ENCODE data around the gene SPATA6L.
"Not testable (repeated sequence)": the region's sequence is repeated elsewhere in the genome, so short reads cannot be mapped to it uniquely, and the experiment has no call there.

The SPATA6L gene

GRCh38 chr9:4661165-4661564, 5.1 kb downstream of the SPATA6L start:
- H3K27me3 ChIP-seq (replicated peaks; ENCODE audit: control insufficient read depth, insufficient read depth, low read length): no peaks in the 10 kb centered on the region

GRCh38 chr9:4660665-4661064, 5.6 kb downstream of the SPATA6L start:
- not testable (repeated sequence) for H3K9me3 ChIP-seq (ENCODE audit: control insufficient read depth, low read length); H3K27me3 ChIP-seq (replicated peaks; ENCODE audit: control insufficient read depth, insufficient read depth, low read length); H3K4me3 ChIP-seq (ENCODE audit: low read length); H3K36me3 ChIP-seq (ENCODE audit: control insufficient read depth, insufficient read depth, low read length, severe bottlenecking); H3K9ac ChIP-seq (ENCODE audit: low read length); DNase-seq (ENCODE audit: low read depth)
- peaks cover 34% of the 10 kb centered on the region for H3K4me1 ChIP-seq (ENCODE audit: control insufficient read depth, insufficient read depth, low read length)

More at GRCh38 chr9:4661165-4661564, 5.1 kb downstream of the SPATA6L start:
- DNase-seq (ENCODE audit: low read depth): peak; percentile 57
- H3K4me1 ChIP-seq (ENCODE audit: control insufficient read depth, insufficient read depth, low read length): peaks cover 39% of the 10 kb centered on the region
- H3K36me3 ChIP-seq (ENCODE audit: control insufficient read depth, insufficient read depth, low read length, severe bottlenecking): no peaks in the 10 kb centered on the region
- peak overlapping the region; percentile 83 for H3K4me3 ChIP-seq (ENCODE audit: low read length)
- H3K9me3 ChIP-seq (ENCODE audit: control insufficient read depth, low read length): no peaks in the 10 kb centered on the region
- H3K9ac ChIP-seq (ENCODE audit: low read length): peak overlapping the region; percentile 87

- DNase-seq (ENCODE audit: low read depth): no peak
- Histone ChIP-seq H3K9ac (ENCODE audit: low read length) (no peak overlapping the region), H3K9me3 (ENCODE audit: control insufficient read depth, low read length) (no peaks in the 10 kb centered on the region), H3K4me3 (ENCODE audit: low read length) (no peak overlapping the region), H3K36me3 (ENCODE audit: control insufficient read depth, insufficient read depth, low read length, severe bottlenecking) (no peaks in the 10 kb centered on the region), H3K27me3 (replicated peaks; ENCODE audit: control insufficient read depth, insufficient read depth, low read length) (no peaks in the 10 kb centered on the region), H3K4me1 (ENCODE audit: control insufficient read depth, insufficient read depth, low read length) (peaks cover 11% of the 10 kb centered on the region)
Measured at GRCh38 chr9:4657426-4658159, 8.7 kb downstream of the SPATA6L start.

- no peaks in the 10 kb centered on the region for H3K27me3 ChIP-seq (replicated peaks; ENCODE audit: control insufficient read depth, insufficient read depth, low read length)
- no peak for DNase-seq (ENCODE audit: low read depth)
- H3K36me3 ChIP-seq (ENCODE audit: control insufficient read depth, insufficient read depth, low read length, severe bottlenecking): no peaks in the 10 kb centered on the region
- no peak overlapping the region for H3K9ac ChIP-seq (ENCODE audit: low read length)
- H3K4me3 ChIP-seq (ENCODE audit: low read length): no peak overlapping the region
- H3K9me3 ChIP-seq (ENCODE audit: control insufficient read depth, low read length): no peaks in the 10 kb centered on the region
- peaks cover 7% of the 10 kb centered on the region for H3K4me1 ChIP-seq (ENCODE audit: control insufficient read depth, insufficient read depth, low read length)
Measured at GRCh38 chr9:4656621-4657020, 9.7 kb downstream of the SPATA6L start.

- H3K4me1 ChIP-seq (ENCODE audit: control insufficient read depth, insufficient read depth, low read length); H3K27me3 ChIP-seq (replicated peaks; ENCODE audit: control insufficient read depth, insufficient read depth, low read length); H3K9me3 ChIP-seq (ENCODE audit: control insufficient read depth, low read length); H3K9ac ChIP-seq (ENCODE audit: low read length); H3K36me3 ChIP-seq (ENCODE audit: control insufficient read depth, insufficient read depth, low read length, severe bottlenecking); DNase-seq (ENCODE audit: low read depth); H3K4me3 ChIP-seq (ENCODE audit: low read length): not testable (repeated sequence)
Measured at GRCh38 chr9:4656196-4656595, 10.1 kb downstream of the SPATA6L start.

- DNase-seq (ENCODE audit: low read depth): no peak
- Histone ChIP-seq H3K9me3 (ENCODE audit: control insufficient read depth, low read length) (no peaks in the 10 kb centered on the region), H3K4me1 (ENCODE audit: control insufficient read depth, insufficient read depth, low read length) (no peaks in the 10 kb centered on the region), H3K27me3 (replicated peaks; ENCODE audit: control insufficient read depth, insufficient read depth, low read length) (no peaks in the 10 kb centered on the region), H3K36me3 (ENCODE audit: control insufficient read depth, insufficient read depth, low read length, severe bottlenecking) (no peaks in the 10 kb centered on the region), H3K9ac (ENCODE audit: low read length) (no peak overlapping the region), H3K4me3 (ENCODE audit: low read length) (no peak overlapping the region)
Measured at GRCh38 chr9:4654538-4654937, 11.7 kb downstream of the SPATA6L start.

GRCh38 chr9:4654084-4654483, 12.2 kb downstream of the SPATA6L start:
- no peaks in the 10 kb centered on the region for H3K27me3 ChIP-seq (replicated peaks; ENCODE audit: control insufficient read depth, insufficient read depth, low read length)
- H3K9ac ChIP-seq (ENCODE audit: low read length): no peak overlapping the region
- no peak for DNase-seq (ENCODE audit: low read depth)
- H3K36me3 ChIP-seq (ENCODE audit: control insufficient read depth, insufficient read depth, low read length, severe bottlenecking): no peaks in the 10 kb centered on the region
- H3K4me1 ChIP-seq (ENCODE audit: control insufficient read depth, insufficient read depth, low read length): no peaks in the 10 kb centered on the region
- H3K9me3 ChIP-seq (ENCODE audit: control insufficient read depth, low read length): no peaks in the 10 kb centered on the region
- no peak overlapping the region for H3K4me3 ChIP-seq (ENCODE audit: low read length)

GRCh38 chr9:4642351-4642750, 23.9 kb downstream of the SPATA6L start:
- Histone ChIP-seq H3K36me3 (ENCODE audit: control insufficient read depth, insufficient read depth, low read length, severe bottlenecking) (no peaks in the 10 kb centered on the region), H3K9ac (ENCODE audit: low read length) (no peak overlapping the region), H3K9me3 (ENCODE audit: control insufficient read depth, low read length) (no peaks in the 10 kb centered on the region), H3K4me3 (ENCODE audit: low read length) (no peak overlapping the region), H3K4me1 (ENCODE audit: control insufficient read depth, insufficient read depth, low read length) (peaks cover 5% of the 10 kb centered on the region), H3K27me3 (replicated peaks; ENCODE audit: control insufficient read depth, insufficient read depth, low read length) (no peaks in the 10 kb centered on the region)
- no peak for DNase-seq (ENCODE audit: low read depth)

- H3K27me3 ChIP-seq (replicated peaks; ENCODE audit: control insufficient read depth, insufficient read depth, low read length): no peaks in the 10 kb centered on the region
- peaks cover 5% of the 10 kb centered on the region for H3K4me1 ChIP-seq (ENCODE audit: control insufficient read depth, insufficient read depth, low read length)
- no peaks in the 10 kb centered on the region for H3K36me3 ChIP-seq (ENCODE audit: control insufficient read depth, insufficient read depth, low read length, severe bottlenecking)
- no peak overlapping the region for H3K4me3 ChIP-seq (ENCODE audit: low read length)
- peak; percentile 66 for DNase-seq (ENCODE audit: low read depth)
- H3K9me3 ChIP-seq (ENCODE audit: control insufficient read depth, low read length): no peaks in the 10 kb centered on the region
- no peak overlapping the region for H3K9ac ChIP-seq (ENCODE audit: low read length)
Measured at GRCh38 chr9:4640027-4640426, 26.3 kb downstream of the SPATA6L start.

GRCh38 chr9:4639420-4639819, 26.9 kb downstream of the SPATA6L start:
- H3K9ac ChIP-seq (ENCODE audit: low read length): no peak overlapping the region
- DNase-seq (ENCODE audit: low read depth): no peak
- H3K4me3 ChIP-seq (ENCODE audit: low read length): no peak overlapping the region

GRCh38 chr9:4638968-4639367, 27.3 kb downstream of the SPATA6L start:
- DNase-seq (ENCODE audit: low read depth): no peak
- Histone ChIP-seq H3K4me1 (ENCODE audit: control insufficient read depth, insufficient read depth, low read length) (peaks cover 5% of the 10 kb centered on the region), H3K9ac (ENCODE audit: low read length) (no peak overlapping the region), H3K27me3 (replicated peaks; ENCODE audit: control insufficient read depth, insufficient read depth, low read length) (no peaks in the 10 kb centered on the region), H3K36me3 (ENCODE audit: control insufficient read depth, insufficient read depth, low read length, severe bottlenecking) (no peaks in the 10 kb centered on the region), H3K9me3 (ENCODE audit: control insufficient read depth, low read length) (no peaks in the 10 kb centered on the region), H3K4me3 (ENCODE audit: low read length) (no peak overlapping the region)

More at GRCh38 chr9:4639420-4639819, 26.9 kb downstream of the SPATA6L start:
- Histone ChIP-seq H3K27me3 (replicated peaks; ENCODE audit: control insufficient read depth, insufficient read depth, low read length) (no peaks in the 10 kb centered on the region), H3K9me3 (ENCODE audit: control insufficient read depth, low read length) (no peaks in the 10 kb centered on the region), H3K36me3 (ENCODE audit: control insufficient read depth, insufficient read depth, low read length, severe bottlenecking) (no peaks in the 10 kb centered on the region), H3K4me1 (ENCODE audit: control insufficient read depth, insufficient read depth, low read length) (peaks cover 5% of the 10 kb centered on the region)

- no peaks in the 10 kb centered on the region for H3K4me1 ChIP-seq (ENCODE audit: control insufficient read depth, insufficient read depth, low read length)
- H3K27me3 ChIP-seq (replicated peaks; ENCODE audit: control insufficient read depth, insufficient read depth, low read length): no peaks in the 10 kb centered on the region
- no peaks in the 10 kb centered on the region for H3K9me3 ChIP-seq (ENCODE audit: control insufficient read depth, low read length)
- no peak overlapping the region for H3K9ac ChIP-seq (ENCODE audit: low read length)
- H3K4me3 ChIP-seq (ENCODE audit: low read length): no peak overlapping the region
- DNase-seq (ENCODE audit: low read depth): no peak
- no peaks in the 10 kb centered on the region for H3K36me3 ChIP-seq (ENCODE audit: control insufficient read depth, insufficient read depth, low read length, severe bottlenecking)
Measured at GRCh38 chr9:4630836-4631235, 35.4 kb downstream of the SPATA6L start.
